ENCODE measurements around the gene CORIN.
"Not testable (repeated sequence)": the region's sequence is repeated elsewhere in the genome, so short reads cannot be mapped to it uniquely, and the experiment has no call there.

CORIN gene

GRCh38 chr4:47624031-47624441 lies 213.8 kb downstream of the CORIN start:
- DNase-seq, result no peak

GRCh38 chr4:47621181-47621580 lies 216.7 kb downstream of the CORIN start:
- no peak for DNase-seq

GRCh38 chr4:47619691-47620090 lies 218.2 kb downstream of the CORIN start:
- DNase-seq, result no peak

DNA sequence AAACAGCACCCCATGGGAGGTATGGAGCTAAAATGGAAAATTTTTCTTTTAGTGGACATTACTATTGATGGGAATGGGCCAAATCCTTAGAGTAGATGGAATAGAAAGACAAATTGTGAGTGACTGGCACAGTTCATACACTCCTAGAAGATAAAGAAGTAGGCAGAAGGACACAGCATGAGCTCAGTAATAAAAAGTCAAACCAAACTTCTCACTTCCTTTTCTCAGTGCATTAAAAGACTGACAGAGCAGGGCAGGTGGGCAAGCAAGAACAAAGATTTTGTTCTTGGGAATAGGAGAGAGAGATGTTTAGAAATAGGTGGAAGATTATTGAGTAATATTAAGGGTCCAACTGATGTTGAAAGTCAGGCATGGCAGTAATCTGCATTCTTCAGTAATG lies 220.3 kb downstream of the CORIN start:
- DNase-seq, result no peak

- no peak for DNase-seq
These were observed 222.5 kb downstream of the CORIN start for GRCh38 chr4:47615385-47615784.

- DNase-seq, result no peak
These were observed 225.5 kb downstream of the CORIN start for GRCh38 chr4:47612116-47613023.

DNA sequence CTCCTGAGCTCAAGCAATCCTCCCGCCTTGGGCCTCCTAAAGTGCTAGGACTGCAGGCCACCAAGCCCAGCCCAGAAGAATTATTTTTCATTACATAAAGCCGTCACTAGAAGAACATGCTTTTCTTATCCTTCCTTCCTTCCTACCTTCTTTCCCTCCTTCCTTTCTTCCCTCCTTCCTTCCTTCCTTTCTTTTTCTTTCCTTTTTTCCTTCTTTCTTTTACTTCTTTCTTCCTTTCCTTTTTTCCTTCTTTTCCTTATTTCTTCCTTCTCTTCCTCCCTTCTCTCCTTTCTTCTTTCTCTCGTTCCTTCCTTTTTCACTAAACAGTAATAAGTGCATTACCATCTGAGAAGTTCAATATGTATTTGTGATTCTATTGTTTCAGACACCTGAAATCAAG lies 231.4 kb downstream of the CORIN start:
- DNase-seq, result no peak

GRCh38 chr4:47598896-47599295 lies 239.0 kb downstream of the CORIN start:
- DNase-seq, result no peak

DNA sequence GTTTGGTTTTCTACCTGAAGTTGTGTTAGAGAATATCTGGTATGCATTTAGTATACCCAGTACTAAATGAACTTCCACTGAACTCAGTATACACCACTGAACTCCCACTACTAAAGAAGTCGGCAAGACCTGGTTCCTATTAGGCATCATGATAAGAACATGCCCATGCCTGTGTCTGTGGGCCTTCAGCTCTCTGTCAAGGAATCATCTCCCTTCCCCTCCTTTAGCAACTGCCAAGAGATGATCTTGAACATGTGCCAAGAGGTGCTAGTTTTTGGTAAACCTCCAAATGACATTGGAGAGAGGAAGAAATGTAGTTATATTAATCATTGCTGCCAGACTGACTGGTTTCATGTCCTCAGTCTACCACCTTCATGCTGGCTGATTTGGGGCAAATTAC lies 239.5 kb downstream of the CORIN start:
- DNase-seq, result no peak

DNA sequence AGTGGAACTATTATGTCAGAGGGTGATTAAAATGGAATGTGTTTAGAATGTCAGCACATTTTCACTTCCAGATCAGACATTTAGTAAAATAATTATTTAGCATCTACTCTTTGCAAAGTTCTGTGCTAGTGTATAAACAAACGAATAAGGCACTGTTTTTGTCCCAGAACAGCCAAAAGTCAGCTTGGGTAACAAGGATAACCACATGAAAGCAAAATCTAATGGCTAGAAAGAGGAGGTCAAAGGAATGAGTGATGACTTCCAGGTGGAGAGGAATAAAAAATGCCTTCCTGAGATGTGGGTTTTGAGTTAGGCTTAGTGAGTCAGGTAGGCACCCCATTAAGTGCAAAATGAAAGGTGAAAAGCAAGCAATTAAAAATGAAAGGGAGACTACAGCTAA lies 240.2 kb downstream of the CORIN start:
- DNase-seq, result no peak

- no peak for DNase-seq
These were observed 247.5 kb downstream of the CORIN start for GRCh38 chr4:47590325-47590724.

DNA sequence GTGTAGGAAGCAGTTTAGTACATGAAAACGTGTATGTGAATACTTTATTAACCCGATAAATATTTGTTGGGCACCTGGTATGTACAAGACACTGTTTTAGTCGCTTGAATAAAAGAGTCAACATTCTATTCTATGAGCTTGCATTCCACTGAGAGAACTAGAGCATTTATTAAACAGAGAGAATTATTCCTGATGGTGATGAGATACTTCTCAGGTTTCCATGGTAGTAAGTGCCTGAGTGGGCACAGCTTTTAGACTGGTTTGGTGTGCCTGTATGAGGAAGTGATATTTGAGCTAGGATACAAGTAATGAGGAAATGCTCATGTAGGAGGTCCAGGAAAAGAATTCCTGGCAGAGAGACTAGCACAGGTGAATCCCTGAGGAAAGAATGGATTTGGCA lies 258.6 kb downstream of the CORIN start:
- DNase-seq, result no peak

DNA sequence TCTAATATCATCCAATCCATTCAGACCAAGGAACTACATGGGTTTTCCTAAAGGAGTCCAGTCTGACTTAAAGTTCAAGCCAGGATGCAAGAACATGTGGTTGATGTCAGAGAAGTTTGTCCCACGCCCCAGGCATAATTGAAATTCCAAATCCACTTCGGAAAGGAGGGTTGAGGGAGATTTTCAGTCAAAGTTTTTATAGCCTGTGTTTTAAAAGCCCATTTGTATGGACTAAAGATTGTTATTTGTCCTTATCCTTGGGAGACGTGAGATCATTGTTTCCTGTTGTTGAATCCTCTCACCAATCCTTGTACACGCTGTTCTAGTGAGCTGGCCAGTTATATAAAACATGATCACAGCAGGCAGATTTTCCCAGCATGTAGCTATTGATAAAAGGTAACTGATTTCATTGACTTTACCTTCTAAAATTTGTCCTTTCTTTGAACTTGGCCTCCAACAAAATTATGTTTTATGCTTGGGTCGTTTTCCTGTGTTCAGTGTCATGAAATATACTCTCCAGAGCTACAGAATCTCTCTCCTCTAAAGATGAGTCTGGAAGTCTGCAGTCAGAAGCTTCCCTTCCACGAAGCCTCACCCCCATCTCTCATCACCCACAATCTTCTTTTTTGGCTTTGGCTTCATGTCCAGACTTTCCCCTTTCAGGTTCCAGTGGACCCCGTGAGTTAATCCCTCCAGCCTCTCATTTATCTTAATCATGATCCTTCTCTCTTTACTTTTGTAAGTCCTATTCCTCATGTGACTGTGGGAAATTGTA lies 259.9 kb downstream of the CORIN start:
- no peak for DNase-seq

- no peak for DNase-seq
These were observed 264.9 kb downstream of the CORIN start for GRCh38 chr4:47572981-47573380.

- DNase-seq, result no peak
These were observed 267.1 kb downstream of the CORIN start for GRCh38 chr4:47570816-47571215.

- no peak for DNase-seq
These were observed 270.4 kb downstream of the CORIN start for GRCh38 chr4:47567511-47567910.

DNA sequence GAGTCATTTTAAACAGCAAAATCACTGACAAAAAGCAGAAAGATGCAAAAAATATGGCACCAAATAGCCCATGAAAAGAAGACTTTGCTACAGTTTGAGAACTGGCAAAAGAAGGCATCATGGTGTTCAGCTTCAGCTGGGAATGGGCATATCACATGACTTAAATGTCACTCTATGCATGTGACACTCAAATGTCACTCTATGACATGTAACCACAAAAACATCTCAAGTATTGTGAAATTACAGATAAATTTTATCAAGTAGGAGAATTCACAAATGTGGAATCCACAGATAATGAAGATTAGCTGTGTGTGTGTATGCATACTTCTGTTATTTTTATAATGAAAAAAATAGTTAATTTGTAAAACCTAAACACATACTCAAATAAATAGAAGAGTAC lies 270.9 kb downstream of the CORIN start:
- no peak for DNase-seq

DNA sequence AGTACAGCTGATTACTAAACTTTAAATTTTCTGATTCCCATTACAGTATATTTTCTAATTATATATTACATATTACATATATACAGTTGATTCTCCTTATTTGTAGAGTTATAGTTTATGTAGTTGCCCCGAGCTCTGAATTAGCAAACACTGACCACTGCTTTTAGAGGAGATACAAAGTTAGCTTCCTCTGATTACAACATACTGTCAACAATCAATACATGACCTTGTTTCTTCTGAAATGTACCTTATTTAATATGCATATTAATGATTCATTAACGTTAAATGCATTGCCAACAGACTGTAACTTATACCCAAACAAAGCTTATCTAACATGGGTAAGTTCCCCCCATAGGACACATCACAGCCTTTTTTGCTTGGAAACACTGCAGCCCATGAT lies 271.3 kb downstream of the CORIN start:
- DNase-seq, result no peak

- no peak for DNase-seq
These were observed 275.6 kb downstream of the CORIN start for GRCh38 chr4:47562297-47562696.

- DNase-seq, result no peak
These were observed 276.5 kb downstream of the CORIN start for GRCh38 chr4:47561331-47561730.

- DNase-seq, result no peak
These were observed 277.2 kb downstream of the CORIN start for GRCh38 chr4:47560682-47561081.

GRCh38 chr4:47557255-47557654 lies 280.6 kb downstream of the CORIN start:
- no peak for DNase-seq

GRCh38 chr4:47555920-47556319 lies 281.9 kb downstream of the CORIN start:
- DNase-seq, result not testable (repeated sequence)

Measured in activated gamma-delta T cell treated with Interleukin-2 at 50 U/mL for 16 hours (primary cell).